GM23338 (cell line): ENCODE measurements around the gene RAB8B. TPM values are rescaled to one million over a fixed set of nuclear protein-coding genes. Genes with fewer than 3 reads are reported as not detected.

Experiments used
- ATAC-seq: fragments of 200-7000 bp; cut with Tn5 transposase; 3 replicates; pipeline ENCODE4 v1.9.1; 2020
- DNase-seq: peaks from one replicate; pipeline ENCODE4 v3.0.0-alpha.2; 2015; ENCODE audit warnings: low spot score
- H2AFZ ChIP-seq: fragments of 200-600 bp; sonication (generic); 2 replicates; pipeline ENCODE4 v1.8.0; 2016; ENCODE audit warnings: antibody characterized with exemption, mild to moderate bottlenecking, moderate library complexity
- H3F3A ChIP-seq: fragments of 200-600 bp; sonication (generic); replicated peaks from 2 replicates; pipeline ENCODE4 v1.8.0; 2017; ENCODE audit warnings: antibody characterized with exemption, mixed run types, low read depth
- H3K27ac ChIP-seq: fragments of 200-600 bp; sonication (generic); 2 replicates; pipeline ENCODE4 v1.6.1; 2016; ENCODE audit warnings: low read depth
- H3K27me3 ChIP-seq: fragments of 200-600 bp; sonication (generic); 2 replicates; pipeline ENCODE4 v1.8.0; 2016; ENCODE audit warnings: mild to moderate bottlenecking, mixed run types, moderate library complexity; ENCODE audit not compliant: insufficient read depth
- H3K36me3 ChIP-seq: fragments of 200-600 bp; sonication (generic); 2 replicates; pipeline ENCODE4 v1.8.0; 2016; ENCODE audit warnings: mild to moderate bottlenecking; ENCODE audit not compliant: insufficient read depth
- H3K4me1 ChIP-seq: fragments of 200-600 bp; sonication (generic); 2 replicates; pipeline ENCODE4 v1.8.0; 2016; ENCODE audit warnings: mild to moderate bottlenecking, moderate library complexity; ENCODE audit not compliant: insufficient read depth
- H3K4me2 ChIP-seq: fragments of 200-600 bp; sonication (generic); 2 replicates; pipeline ENCODE4 v1.7.1; 2017; ENCODE audit warnings: mixed run types
- H3K4me3 ChIP-seq: fragments of 200-600 bp; sonication (generic); 2 replicates; pipeline ENCODE4 v1.6.1; 2016; ENCODE audit warnings: mixed run types
- H3K79me2 ChIP-seq: fragments of 200-600 bp; sonication (generic); replicated peaks from 2 replicates; pipeline ENCODE4 v1.8.0; 2017; ENCODE audit warnings: mild to moderate bottlenecking; ENCODE audit not compliant: insufficient read depth
- H3K9me2 ChIP-seq: fragments of 200-600 bp; sonication (generic); 2 replicates; pipeline ENCODE4 v1.8.0; 2017; ENCODE audit not compliant: insufficient read depth
- H4K20me1 ChIP-seq: fragments of 200-600 bp; sonication (generic); replicated peaks from 2 replicates; pipeline ENCODE4 v1.8.0; 2017; ENCODE audit warnings: mild to moderate bottlenecking; ENCODE audit not compliant: insufficient read depth
- H3K27ac Mint-ChIP-seq: 2 replicates; pipeline ENCODE4 v1.8.0; 2020; ENCODE audit warnings: inconsistent platforms, mild to moderate bottlenecking, moderate library complexity, mixed read lengths
- H3K27me3 Mint-ChIP-seq: 3 replicates; pipeline ENCODE4 v1.8.0; 2022; ENCODE audit warnings: low read depth, mild to moderate bottlenecking, moderate library complexity, mixed read lengths, inconsistent platforms; ENCODE audit not compliant: insufficient read depth, poor library complexity
- H3K36me3 Mint-ChIP-seq: 3 replicates; pipeline ENCODE4 v1.8.0; 2021; ENCODE audit warnings: low read depth, mild to moderate bottlenecking, inconsistent platforms, moderate library complexity, mixed read lengths
- H3K4me1 Mint-ChIP-seq: 3 replicates; pipeline ENCODE4 v1.8.0; 2020; ENCODE audit warnings: mild to moderate bottlenecking, inconsistent platforms, mixed read lengths
- H3K4me3 Mint-ChIP-seq: 3 replicates; pipeline ENCODE4 v1.8.0; 2021; ENCODE audit warnings: moderate library complexity, mild to moderate bottlenecking, inconsistent platforms, mixed read lengths
- H3K9me3 Mint-ChIP-seq: 3 replicates; pipeline ENCODE4 v1.8.0; 2020; ENCODE audit warnings: moderate library complexity, mild to moderate bottlenecking, inconsistent platforms, mixed read lengths
- CTCF ChIP-seq, 2 experiments: fragments of 200-600 bp in 1 of 2; sonication (generic) in 1 of 2; conservative IDR thresholded peaks; 2 replicates each; pipeline versions ENCODE4 v1.5.1 to v1.6.1; 2016 to 2017; ENCODE audit warnings: antibody characterized with exemption in 2 of 2, low read depth in 2 of 2, mild to moderate bottlenecking in 2 of 2, moderate library complexity in 1 of 2
- NANOG ChIP-seq: IDR thresholded peaks from 2 replicates; pipeline ENCODE4 v1.6.1; 2016; ENCODE audit warnings: antibody characterized with exemption, borderline replicate concordance
- STAT1 ChIP-seq: IDR thresholded peaks from one replicate; pipeline ENCODE4 v1.6.1; 2016; ENCODE audit warnings: antibody characterized with exemption; ENCODE audit not compliant: unreplicated experiment
- ZNF462 ChIP-seq: fragments of 250-450 bp; sonication (Bioruptor Pico); IDR thresholded peaks from 2 replicates; pipeline ENCODE4 v1.5.0; 2020; ENCODE audit warnings: mild to moderate bottlenecking, moderate library complexity
- polyA plus RNA-seq: library from polyadenylated mRNA; unstranded; fragments of >200 nt; fragmentation: Nextera tagmentation; extraction: Ambion mirVana; gene quantifications from 2 replicates; pipeline ENCODE4 v1.2.1, GENCODE V29; 2016
- total RNA-seq: library from RNA; depleted of rRNA; stranded (reverse); fragments of >200 nt; shearing (Covaris generic); gene quantifications from 2 replicates; pipeline ENCODE4 v1.2.3, GENCODE V29; 2014

The RAB8B gene
- total and polyA plus RNA-seq, 2 experiments from 2014 or later, result 23.2 to 41.7 TPM

GRCh38 chr15:63312286-63312685 is 122.9 kb downstream of the RAB8B start:
- Histone ChIP-seq H3F3A (no peaks in the 10 kb centered on the region), H4K20me1 (no peaks in the 10 kb centered on the region), H3K4me1 (peaks cover 52% of the 10 kb centered on the region), H3K4me2 (peak overlapping the region; percentile 30; the same call in 1 of the 2 replicates), H3K4me3 (no peak overlapping the region), H3K27ac (peak overlapping the region; percentile 95), H3K36me3 (no peaks in the 10 kb centered on the region), H3K9me2 (no peaks in the 10 kb centered on the region), H2AFZ (no peak overlapping the region), H3K27me3 (no peaks in the 10 kb centered on the region), H3K79me2 (no peaks in the 10 kb centered on the region)
- DNase-seq (peak; percentile 64), ATAC-seq (peak; percentile 55)
- Mint-ChIP-seq H3K4me3 (0 out of 3 replicates have a peak overlapping the region, but pooled peaks have one; percentile 37), H3K36me3 (no peaks in the 10 kb centered on the region; the same call in 2 of the 3 replicates), H3K4me1 (peaks cover 55% of the 10 kb centered on the region), H3K27me3 (peaks cover 3% of the 10 kb centered on the region), H3K9me3 (peaks cover 3% of the 10 kb centered on the region; the same call in 2 of the 3 replicates), H3K27ac (peak overlapping the region; percentile 79)
- TF ChIP-seq CTCF (conservative IDR thresholded peaks at IDR 0.05; ENCODE audit: low read depth in 2 of 2), result no peak
- TF ChIP-seq NANOG, result 0 out of 2 replicates have a peak, but pooled peaks have one; percentile 22
- TF ChIP-seq STAT1, result no peak
- TF ChIP-seq ZNF462 (CRISPR knock-in tag), result 0 out of 2 replicates have a peak, but pooled peaks have one; percentile 16
